ENCODE data around the gene SLC7A10. TPM values are rescaled to one million over a fixed set of nuclear protein-coding genes. Genes with fewer than 3 reads are reported as not detected.

SLC7A10 gene
- total RNA-seq, 2 donors from 2014 or later, result not detected

- Histone ChIP-seq H3K4me1 (no peaks in the 10 kb centered on the region), H3K36me3 (no peaks in the 10 kb centered on the region), H3K9me3 (no peaks in the 10 kb centered on the region), H3K27me3 (no peaks in the 10 kb centered on the region), H3K9ac (ENCODE audit: low read depth in 2 of 2, low read length in 2 of 2) (no peak overlapping the region), H3K4me3 (no peak overlapping the region), H3K27ac (no peak overlapping the region)
- TF ChIP-seq CTCF (IDR thresholded peaks at IDR 0.05), result no peak
- intact Hi-C loops (cut with DNase I), result no loop called here
- DNase-seq, result no peak
Measured at GRCh38 chr19:33161201-33161600, 64.4 kb downstream of the SLC7A10 start.

- TF ChIP-seq CTCF (IDR thresholded peaks at IDR 0.05), result no peak
Measured at GRCh38 chr19:33159893-33160292, 65.8 kb downstream of the SLC7A10 start.

GRCh38 chr19:33159149-33159548 lies 66.5 kb downstream of the SLC7A10 start:
- Histone ChIP-seq H3K9ac (ENCODE audit: low read depth in 2 of 2, low read length in 2 of 2) (no peak overlapping the region), H3K27ac (no peak overlapping the region)

More at GRCh38 chr19:33159893-33160292, 65.8 kb downstream of the SLC7A10 start:
- no peak overlapping the region for H3K9ac ChIP-seq (ENCODE audit: low read depth in 2 of 2, low read length in 2 of 2)
- DNase-seq, result no peak
- no peaks in the 10 kb centered on the region for H3K36me3 ChIP-seq
- H3K4me3 ChIP-seq, result no peak overlapping the region
- H3K4me1 ChIP-seq, result no peaks in the 10 kb centered on the region
- intact Hi-C loops (cut with DNase I), result no loop called here
- no peak overlapping the region for H3K27ac ChIP-seq
- H3K9me3 ChIP-seq, result no peaks in the 10 kb centered on the region
- no peaks in the 10 kb centered on the region for H3K27me3 ChIP-seq

More at GRCh38 chr19:33159149-33159548, 66.5 kb downstream of the SLC7A10 start:
- no peak for TF ChIP-seq CTCF (IDR thresholded peaks at IDR 0.05)
- Histone ChIP-seq H3K36me3 (no peaks in the 10 kb centered on the region), H3K9me3 (no peaks in the 10 kb centered on the region), H3K4me3 (no peak overlapping the region), H3K27me3 (no peaks in the 10 kb centered on the region), H3K4me1 (no peaks in the 10 kb centered on the region)
- intact Hi-C loops (cut with DNase I), result no loop called here
- no peak for DNase-seq

Other genes starting within 250 kb of the SLC7A10 start
- gene RHPN2, start 161.0 kb downstream of the SLC7A10 start, total RNA-seq, result 10 to 100 TPM; 40.0 to 78.3 TPM
- 10 to 100 TPM; 10.0 to 10.9 TPM for gene GPATCH1, start 144.7 kb downstream of the SLC7A10 start, total RNA-seq
- not detected for gene WDR88, start 93.7 kb downstream of the SLC7A10 start, total RNA-seq
- 10 to 100 TPM; 14.6 to 16.5 TPM for gene LRP3, start 31.5 kb downstream of the SLC7A10 start, total RNA-seq
- 10 to 100 TPM; 67.1 to 76.4 TPM for gene CEBPA, start 76.7 kb upstream of the SLC7A10 start, total RNA-seq
- gene CEBPG, start 147.9 kb upstream of the SLC7A10 start, total RNA-seq, result 10 to 100 TPM; 62.1 to 72.3 TPM